ENCODE results near the gene OR11L1. TPM values are rescaled to one million over a fixed set of nuclear protein-coding genes. Genes with fewer than 3 reads are reported as not detected.

The OR11L1 gene
- polyA plus RNA-seq, 6 donors from 2014 or later = not detected

DNA sequence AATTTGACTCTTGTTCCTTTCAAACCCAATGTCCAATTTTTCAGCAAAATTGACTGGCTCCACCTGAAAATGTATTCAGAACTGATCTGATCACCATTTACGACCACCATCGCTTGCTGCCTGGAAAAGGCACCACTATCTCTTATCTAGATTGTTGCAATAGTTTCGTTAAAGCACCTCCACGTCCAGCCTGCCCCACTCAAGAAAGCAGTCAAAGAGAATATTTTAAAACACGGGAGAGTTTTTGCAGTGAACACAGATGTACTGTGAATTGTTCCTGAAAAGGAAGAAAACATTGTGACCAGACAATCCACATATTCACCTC, 4.0 kb upstream of the OR11L1 start:
- no peak overlapping the region for H3K4me3 Mint-ChIP-seq
- H3K27ac Mint-ChIP-seq = no peak overlapping the region
- ATAC-seq (ENCODE audit: low read depth in 2 of 2) (no peak), DNase-seq (no peak)
- no peaks in the 10 kb centered on the region for H3K9me3 Mint-ChIP-seq
- no peaks in the 10 kb centered on the region for H3K27me3 Mint-ChIP-seq
- no peaks in the 10 kb centered on the region for H3K4me1 Mint-ChIP-seq
- no peaks in the 10 kb centered on the region for H3K36me3 Mint-ChIP-seq

DNA sequence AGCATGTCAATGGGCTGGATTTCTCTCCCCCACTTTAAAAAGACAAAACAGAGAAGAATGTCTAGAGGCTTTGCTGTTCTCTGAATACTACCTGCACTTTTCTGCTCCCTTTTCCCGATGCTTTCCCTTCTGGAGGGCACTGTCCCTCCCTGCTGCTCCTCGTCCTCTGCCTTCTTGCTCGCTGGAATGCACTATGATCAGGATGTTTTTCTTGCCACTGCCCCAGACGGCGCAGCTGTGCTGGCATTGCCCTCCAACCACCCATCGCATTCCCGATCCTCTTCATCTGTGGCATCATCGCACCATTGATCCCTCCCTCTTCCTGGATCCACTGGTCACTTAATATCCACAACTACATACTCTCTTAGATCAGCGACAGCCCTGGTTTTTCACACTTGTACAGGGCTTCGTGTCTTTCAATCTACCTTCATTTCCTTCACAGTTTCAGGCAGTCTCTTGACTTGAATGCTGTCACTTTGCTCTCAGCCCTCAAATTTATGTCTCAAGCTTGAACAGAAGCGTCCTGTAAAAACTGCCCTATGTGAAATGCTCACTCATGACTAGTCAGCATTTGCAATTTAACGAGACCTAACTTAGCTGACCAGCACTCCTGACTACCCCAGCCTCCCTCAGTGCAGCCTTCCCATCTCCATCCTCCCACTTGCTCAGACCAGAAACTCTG, 3.5 kb upstream of the OR11L1 start:
- Mint-ChIP-seq H3K9me3 (no peaks in the 10 kb centered on the region), H3K4me3 (no peak overlapping the region), H3K27me3 (no peaks in the 10 kb centered on the region), H3K27ac (no peak overlapping the region), H3K4me1 (no peaks in the 10 kb centered on the region), H3K36me3 (no peaks in the 10 kb centered on the region)
- no peak for DNase-seq
- no peak for ATAC-seq (ENCODE audit: low read depth in 2 of 2)

DNA sequence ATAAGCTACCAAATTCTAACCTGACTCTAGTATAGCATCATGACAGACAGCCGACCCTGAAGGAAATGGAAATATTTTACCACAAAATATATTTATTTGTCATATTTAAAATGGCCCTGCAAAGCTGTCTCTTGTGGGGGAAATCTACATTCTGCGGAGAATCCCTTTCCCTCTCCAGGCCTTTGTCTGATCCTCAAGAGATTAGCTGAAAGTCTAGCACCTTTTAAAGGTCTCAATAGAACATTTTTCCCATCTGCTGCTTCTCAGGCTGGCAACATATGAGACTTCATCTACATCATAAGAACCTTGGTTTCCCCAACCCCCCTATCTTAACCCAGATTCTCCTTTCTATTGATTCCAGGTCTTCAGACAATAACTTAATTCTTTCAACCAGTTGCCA, 1.7 kb upstream of the OR11L1 start:
- Mint-ChIP-seq H3K9me3 (no peaks in the 10 kb centered on the region), H3K36me3 (no peaks in the 10 kb centered on the region), H3K4me1 (no peaks in the 10 kb centered on the region), H3K27ac (no peak overlapping the region), H3K4me3 (no peak overlapping the region), H3K27me3 (no peaks in the 10 kb centered on the region)
- ATAC-seq (ENCODE audit: low read depth in 2 of 2) (no peak), DNase-seq (no peak)

DNA sequence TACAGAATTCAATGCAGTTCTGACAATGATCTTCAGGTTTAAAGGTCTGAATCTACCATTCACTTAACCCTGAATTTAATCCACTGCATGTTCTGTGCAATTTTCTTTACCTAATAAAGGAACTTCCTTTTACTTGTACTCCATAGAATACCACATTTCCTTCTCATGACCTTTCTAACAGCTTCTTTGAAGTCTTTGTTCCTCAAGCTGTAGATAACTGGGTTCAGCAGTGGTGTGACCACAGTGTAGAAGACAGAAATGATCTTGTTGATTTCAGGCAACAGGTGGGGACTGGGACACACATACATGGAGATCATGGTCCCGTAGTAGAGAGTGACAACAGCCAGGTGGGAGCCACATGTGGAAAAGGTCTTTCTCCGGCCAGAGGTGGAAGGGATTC, 878 bp downstream of the OR11L1 start:
- ATAC-seq (ENCODE audit: low read depth in 2 of 2) (no peak), DNase-seq (no peak)
- H3K4me1 Mint-ChIP-seq = no peaks in the 10 kb centered on the region
- H3K27ac Mint-ChIP-seq = no peak overlapping the region
- H3K9me3 Mint-ChIP-seq = no peaks in the 10 kb centered on the region
- H3K4me3 Mint-ChIP-seq = no peak overlapping the region
- H3K27me3 Mint-ChIP-seq = peaks cover 0 to 7% (median 0%) of the 10 kb centered on the region in 3 donors
- H3K36me3 Mint-ChIP-seq = no peaks in the 10 kb centered on the region

DNA sequence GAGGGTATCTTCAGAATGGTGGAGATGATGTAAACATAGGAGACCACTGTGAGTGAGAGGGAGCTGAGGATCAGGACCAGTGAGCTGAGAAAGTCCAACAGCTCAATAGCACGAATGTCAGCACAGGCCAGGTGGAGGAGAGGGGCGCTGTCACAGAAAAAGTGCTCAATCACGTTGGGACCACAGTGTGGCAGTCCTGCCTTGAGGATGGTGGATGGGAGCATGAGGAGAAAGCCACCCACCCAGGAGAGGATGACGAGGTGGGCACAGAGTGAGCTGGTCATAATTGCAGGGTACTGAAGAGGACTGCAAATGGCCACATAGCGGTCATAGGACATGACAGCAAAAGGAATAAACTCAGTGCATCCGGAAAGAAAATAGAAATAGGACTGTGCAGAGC, 8.1 kb downstream of the OR11L1 start:
- Mint-ChIP-seq H3K36me3 (no peaks in the 10 kb centered on the region), H3K4me3 (no peak overlapping the region)

DNA sequence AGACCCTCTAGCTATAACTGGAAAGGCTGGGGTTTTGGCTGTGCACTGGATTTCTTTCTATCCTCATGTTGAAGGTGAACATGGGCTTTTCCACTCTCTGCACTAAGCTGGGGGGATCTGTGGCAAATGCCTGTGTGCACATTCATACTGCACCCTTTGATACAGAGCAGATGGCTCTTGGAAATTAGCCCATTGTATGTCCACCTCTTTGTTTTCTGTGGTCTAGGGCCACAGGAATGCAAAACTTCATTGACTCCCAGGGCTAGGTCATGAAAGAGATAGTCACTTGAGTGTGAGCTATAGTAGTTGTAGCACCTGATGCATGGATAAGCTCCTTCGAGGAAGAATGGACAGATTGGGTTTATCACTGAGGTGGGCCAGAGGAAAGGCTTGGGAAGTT, 12.0 kb downstream of the OR11L1 start:
- no peak overlapping the region for H3K4me3 Mint-ChIP-seq
- H3K27ac Mint-ChIP-seq = no peak overlapping the region
- DNase-seq (no peak), ATAC-seq (ENCODE audit: low read depth in 2 of 2) (no peak)
- H3K36me3 Mint-ChIP-seq = no peaks in the 10 kb centered on the region
- H3K9me3 Mint-ChIP-seq = no peaks in the 10 kb centered on the region
- peaks cover 6 to 10% (median 9%) of the 10 kb centered on the region in 3 donors for H3K27me3 Mint-ChIP-seq
- no peaks in the 10 kb centered on the region for H3K4me1 Mint-ChIP-seq

More for the DNA sequence above, 8.1 kb downstream of the OR11L1 start:
- H3K4me1 Mint-ChIP-seq = no peaks in the 10 kb centered on the region
- DNase-seq = no peak
- no peaks in the 10 kb centered on the region for H3K9me3 Mint-ChIP-seq
- H3K27ac Mint-ChIP-seq = no peak overlapping the region
- ATAC-seq (ENCODE audit: low read depth in 2 of 2) = no peak
- H3K27me3 Mint-ChIP-seq = peaks cover 6 to 14% (median 10%) of the 10 kb centered on the region in 3 donors

DNA sequence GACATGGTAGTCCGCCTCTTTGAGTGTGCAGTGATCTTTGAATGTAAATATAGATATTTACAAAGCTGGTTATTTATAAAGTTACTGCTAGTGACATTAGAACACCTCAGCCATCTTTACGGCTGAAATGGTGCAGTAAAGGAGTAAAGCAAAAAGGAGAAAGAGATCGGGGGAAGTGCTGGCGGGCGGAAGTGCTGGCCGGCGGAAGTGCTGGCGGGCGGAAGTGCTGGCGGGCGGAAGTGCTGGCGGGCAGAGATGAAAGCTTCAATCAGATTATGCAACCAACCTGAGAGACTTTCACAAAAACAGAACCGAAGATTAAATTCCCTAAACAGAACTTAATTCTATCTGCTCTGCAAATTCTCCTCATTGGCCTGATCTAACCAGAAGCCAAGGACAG, 16.3 kb downstream of the OR11L1 start:
- Mint-ChIP-seq H3K27ac (no peak overlapping the region), H3K36me3 (no peaks in the 10 kb centered on the region), H3K4me3 (no peak overlapping the region), H3K9me3 (no peaks in the 10 kb centered on the region), H3K4me1 (no peaks in the 10 kb centered on the region), H3K27me3 (peaks cover 0 to 3% (median 0%) of the 10 kb centered on the region in 3 donors)
- ATAC-seq (ENCODE audit: low read depth in 2 of 2) (no peak), DNase-seq (no peak)

DNA sequence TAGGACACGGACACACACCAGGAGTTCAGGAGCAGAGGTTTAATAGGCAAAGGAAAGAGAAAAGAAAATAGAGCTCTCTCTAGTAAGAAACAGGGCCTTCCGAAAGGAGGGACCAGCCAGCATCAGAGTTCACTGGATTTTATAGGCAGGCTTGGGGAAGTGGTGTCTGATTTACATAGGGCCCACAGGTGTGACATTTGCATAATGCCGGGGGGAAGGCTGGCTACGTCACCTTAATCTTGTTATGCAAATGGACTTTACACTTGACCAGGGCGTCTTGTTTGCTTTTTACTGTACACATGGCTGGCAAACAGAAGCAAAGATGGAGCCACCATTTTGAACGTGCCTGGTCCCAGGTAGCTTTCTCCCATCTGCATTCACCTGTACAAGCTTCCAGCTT, 17.7 kb downstream of the OR11L1 start, which contains the start of gene OR14A16:
Gene OR14A16, minus strand, starts transcription at position 97 of the 400 bp plus-strand sequence. CDS start 8,390 bp downstream, outside the sequence.
- no peak within 1 kb of the TSS for H3K4me3 Mint-ChIP-seq

DNA sequence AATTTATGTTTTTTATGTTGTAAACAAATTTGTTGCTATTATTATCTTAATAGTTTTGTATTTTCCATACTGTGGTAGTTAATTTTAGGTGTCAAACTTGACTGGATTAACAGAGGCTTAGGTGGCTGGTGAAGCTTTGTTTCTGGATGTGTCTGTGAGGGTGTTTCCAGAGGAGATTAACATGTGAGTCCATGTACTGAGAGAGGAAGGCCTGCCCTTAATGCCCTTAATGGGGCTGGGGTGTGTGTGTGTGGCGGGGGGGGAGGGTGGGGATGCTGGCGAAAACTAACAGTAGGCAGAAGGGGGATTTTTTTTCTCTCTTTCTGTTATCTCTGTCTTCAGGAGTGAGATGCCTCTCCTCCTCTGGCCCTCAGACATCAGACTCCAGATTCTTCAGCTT, 19.6 kb downstream of the OR11L1 start:
- ATAC-seq (ENCODE audit: low read depth in 2 of 2) = no peak
- Mint-ChIP-seq H3K27me3 (no peaks in the 10 kb centered on the region), H3K4me3 (no peak overlapping the region), H3K36me3 (no peaks in the 10 kb centered on the region), H3K9me3 (no peaks in the 10 kb centered on the region), H3K27ac (no peak overlapping the region), H3K4me1 (no peaks in the 10 kb centered on the region)
- no peak for DNase-seq

More for the DNA sequence above, 17.7 kb downstream of the OR11L1 start, which contains the start of gene OR14A16:
- Mint-ChIP-seq H3K9me3 (no peaks in the 10 kb centered on the region), H3K27me3 (peaks cover 0 to 3% (median 0%) of the 10 kb centered on the region in 3 donors), H3K36me3 (no peaks in the 10 kb centered on the region), H3K27ac (no peak within 1 kb of the TSS), H3K4me1 (no peaks in the 10 kb centered on the region)
- DNase-seq (no peak), ATAC-seq (ENCODE audit: low read depth in 2 of 2) (peak in 1 of 2 donors; percentile 20)

DNA sequence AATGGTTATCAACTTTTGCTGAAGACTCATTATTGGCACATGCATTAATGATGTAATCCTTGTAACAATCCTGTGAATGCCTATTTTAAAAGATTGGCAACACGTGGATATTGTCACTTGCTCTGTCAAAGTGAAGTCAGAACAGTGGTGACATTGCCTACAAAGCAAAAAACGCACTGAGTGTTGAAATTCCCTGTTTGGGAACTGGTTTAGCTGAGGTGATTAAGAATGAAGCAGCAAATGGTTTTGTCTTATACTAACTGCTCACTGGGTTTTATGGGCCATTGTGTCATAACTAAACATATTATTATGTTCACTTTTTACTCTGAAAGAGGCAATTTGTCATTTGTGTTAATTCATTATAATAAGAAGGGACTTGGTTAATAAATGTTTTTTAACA, 29.1 kb downstream of the OR11L1 start:
- no peak for ATAC-seq (ENCODE audit: low read depth in 2 of 2)
- Mint-ChIP-seq H3K9me3 (no peaks in the 10 kb centered on the region), H3K4me3 (no peak overlapping the region), H3K27me3 (no peaks in the 10 kb centered on the region), H3K4me1 (no peaks in the 10 kb centered on the region), H3K36me3 (no peaks in the 10 kb centered on the region), H3K27ac (no peak overlapping the region)
- DNase-seq = no peak

DNA sequence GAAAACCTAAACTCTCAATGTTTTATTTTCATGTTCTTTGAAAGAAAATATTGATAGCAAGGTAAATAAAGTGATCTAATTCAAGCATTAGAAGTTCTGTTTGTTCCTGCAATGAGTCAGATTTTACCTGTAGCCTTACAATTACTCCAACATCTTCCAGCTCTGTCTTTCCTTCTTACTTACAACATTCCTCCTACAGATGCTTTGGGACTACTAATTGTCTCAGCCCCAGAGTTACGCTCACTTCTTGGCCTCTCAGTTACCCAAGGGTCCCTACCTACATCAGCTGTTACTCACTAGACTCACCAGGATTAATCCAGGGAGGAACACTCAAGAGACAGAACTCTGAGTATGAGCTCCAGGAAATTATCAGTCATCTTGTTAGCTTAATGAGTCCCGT, 44.2 kb downstream of the OR11L1 start:
- Mint-ChIP-seq H3K27ac (no peak overlapping the region), H3K36me3 (no peaks in the 10 kb centered on the region), H3K4me3 (no peak overlapping the region), H3K4me1 (no peaks in the 10 kb centered on the region), H3K27me3 (peaks cover 0 to 7% (median 6%) of the 10 kb centered on the region in 3 donors), H3K9me3 (peaks cover 0 to 9% (median 2%) of the 10 kb centered on the region in 7 donors)
- DNase-seq (no peak), ATAC-seq (ENCODE audit: low read depth in 2 of 2) (no peak)

Other genes starting within 250 kb of the OR11L1 start
- gene OR2G3, start 236.3 kb downstream of the OR11L1 start, polyA plus RNA-seq (ENCODE audit: low read depth in 6 of 6) = not detected
- gene OR13G1, start 162.2 kb downstream of the OR11L1 start, polyA plus RNA-seq (ENCODE audit: low read depth in 6 of 6) = not detected
- not detected for gene OR6F1, start 125.2 kb downstream of the OR11L1 start, polyA plus RNA-seq (ENCODE audit: low read depth in 6 of 6)
- gene OR14K1, start 103.3 kb downstream of the OR11L1 start, polyA plus RNA-seq (ENCODE audit: low read depth in 6 of 6) = not detected
- not detected for gene OR14A2, start 93.8 kb downstream of the OR11L1 start, polyA plus RNA-seq (ENCODE audit: low read depth in 6 of 6)
- gene OR1C1, start 81.3 kb downstream of the OR11L1 start, polyA plus RNA-seq (ENCODE audit: low read depth in 6 of 6) = not detected
- not detected for gene OR14A16, start 17.8 kb downstream of the OR11L1 start, polyA plus RNA-seq (ENCODE audit: low read depth in 6 of 6)
- gene TRIM58, start 15.3 kb upstream of the OR11L1 start, polyA plus RNA-seq (ENCODE audit: low read depth in 6 of 6) = 1 to 10 TPM; 2.2 to 6.2 (median 4.7) TPM
- gene OR2W3, start 53.7 kb upstream of the OR11L1 start, polyA plus RNA-seq (ENCODE audit: low read depth in 6 of 6) = 10 to 100 TPM in 1 of 6 donors, 1 to 10 TPM in 3, under 1 TPM in 2; 0.67 to 10.6 (median 2.0) TPM
- gene OR2T8, start 78.4 kb upstream of the OR11L1 start, polyA plus RNA-seq (ENCODE audit: low read depth in 6 of 6) = under 1 TPM in 1 of 6 donors, not detected in 5; 0.43 TPM
- not detected for gene OR2AJ1, start 83.0 kb upstream of the OR11L1 start, polyA plus RNA-seq (ENCODE audit: low read depth in 6 of 6)
- under 1 TPM in 2 of 6 donors, not detected in 4; 0.51 to 0.74 TPM for gene OR2L8, start 107.0 kb upstream of the OR11L1 start, polyA plus RNA-seq (ENCODE audit: low read depth in 6 of 6)
- gene OR2AK2, start 123.3 kb upstream of the OR11L1 start, polyA plus RNA-seq (ENCODE audit: low read depth in 6 of 6) = not detected
- not detected for gene OR2L5, start 171.8 kb upstream of the OR11L1 start, polyA plus RNA-seq (ENCODE audit: low read depth in 6 of 6)
- gene OR2L2, start 188.2 kb upstream of the OR11L1 start, polyA plus RNA-seq (ENCODE audit: low read depth in 6 of 6) = 1 to 10 TPM in 1 of 6 donors, under 1 TPM in 4, not detected in 1; 0.16 to 1.7 (median 0.74) TPM
- under 1 TPM in 1 of 6 donors, not detected in 5; 0.12 TPM for gene OR2L3, start 204.9 kb upstream of the OR11L1 start, polyA plus RNA-seq (ENCODE audit: low read depth in 6 of 6)

All from naive B cell (primary cell).